Measurements from ENCODE around the gene ADAM12. TPM values are rescaled to one million over a fixed set of nuclear protein-coding genes. Genes with fewer than 3 reads are reported as not detected.

Gene ADAM12
- total and polyA plus RNA-seq, 10 of the 15 experiments (the other 5 are each of a cell fraction or from before 2014, with no cell fraction given) = under 0.01 to 0.62 (median 0.04) TPM; not detected in 5

GRCh38 chr10:125989791-125990190, 398.5 kb downstream of the ADAM12 start:
- BruUV-seq (replicated peaks) = no TSS peak
- in situ Hi-C loops (cut with MboI) = no loop called here
- CTCF ChIA-PET = no interaction called here
- Histone ChIP-seq H3K27ac (ENCODE audit: control insufficient read depth, insufficient read depth) (no peak overlapping the region), H3K4me1 (ENCODE audit: control insufficient read depth, insufficient read depth, low read length) (no peaks in the 10 kb centered on the region), H3K36me3 (ENCODE audit: control insufficient read depth in 2 of 2, insufficient read depth in 2 of 2, low read length in 1 of 2) (no peaks in the 10 kb centered on the region), H3K9ac (ENCODE audit: control insufficient read depth, insufficient read depth, low read length) (no peak overlapping the region), H4K20me1 (ENCODE audit: control insufficient read depth, insufficient read depth) (no peaks in the 10 kb centered on the region), H3K4me2 (ENCODE audit: control insufficient read depth, insufficient read depth) (no peak overlapping the region), H3K27me3 (replicated peaks in 1 of 2; ENCODE audit: control insufficient read depth in 2 of 2, insufficient read depth in 2 of 2, low read length in 1 of 2) (no peaks in the 10 kb centered on the region; a peak in 1 of 4 replicates), H3K9me3 (replicated peaks; ENCODE audit: control insufficient read depth, insufficient read depth, low read length) (no peaks in the 10 kb centered on the region; the same call in 2 of the 3 replicates), H2AFZ (ENCODE audit: control insufficient read depth, low read depth, low read length) (no peak overlapping the region), H3K79me2 (ENCODE audit: control insufficient read depth, insufficient read depth, low read length) (no peaks in the 10 kb centered on the region), H3K4me3 (no peak overlapping the region)
- no peak for FAIRE-seq
- RAD21 ChIA-PET (ENCODE audit: unreplicated experiment) = no interaction called here
- no peak for ATAC-seq
- 22% methylated on average over 5 of the region's 5 CpGs for WGBS (ENCODE audit: insufficient coverage, insufficient replicate concordance, low lambda C conversion rate, missing lambda C conversion rate)
- intact Hi-C loops (cut with micrococcal nuclease; ENCODE audit: unreplicated experiment) = no loop called here
- no peak for TF ChIP-seq TCF3 (IDR thresholded peaks at IDR 0.05; ENCODE audit: borderline replicate concordance, insufficient read depth, low read depth, low read length)
- no peak for TF ChIP-seq RCOR1 (conservative IDR thresholded peaks at IDR 0.05; ENCODE audit: low read depth, low read length)
- no peak for TF ChIP-seq CREB1 (IDR thresholded peaks at IDR 0.05; ENCODE audit: low read depth)
- TF ChIP-seq CHD2 (IDR thresholded peaks at IDR 0.05; ENCODE audit: borderline replicate concordance, low read depth, low read length) = no peak
- TF ChIP-seq CBFB (IDR thresholded peaks at IDR 0.05; ENCODE audit: low read depth) = no peak
- no peak for TF ChIP-seq DPF2 (IDR thresholded peaks at IDR 0.05)
- TF ChIP-seq EED (IDR thresholded peaks at IDR 0.05; ENCODE audit: low read depth) = no peak
- no peak for TF ChIP-seq MLLT1 (IDR thresholded peaks at IDR 0.05)
- TF ChIP-seq, protein P1, sequence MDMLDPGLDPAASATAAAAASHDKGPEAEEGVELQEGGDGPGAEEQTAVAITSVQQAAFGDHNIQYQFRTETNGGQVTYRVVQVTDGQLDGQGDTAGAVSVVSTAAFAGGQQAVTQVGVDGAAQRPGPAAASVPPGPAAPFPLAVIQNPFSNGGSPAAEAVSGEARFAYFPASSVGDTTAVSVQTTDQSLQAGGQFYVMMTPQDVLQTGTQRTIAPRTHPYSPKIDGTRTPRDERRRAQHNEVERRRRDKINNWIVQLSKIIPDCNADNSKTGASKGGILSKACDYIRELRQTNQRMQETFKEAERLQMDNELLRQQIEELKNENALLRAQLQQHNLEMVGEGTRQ (IDR thresholded peaks at IDR 0.05; ENCODE audit: borderline replicate concordance, low read depth, low read length) = no peak
- TF ChIP-seq, protein P2, sequence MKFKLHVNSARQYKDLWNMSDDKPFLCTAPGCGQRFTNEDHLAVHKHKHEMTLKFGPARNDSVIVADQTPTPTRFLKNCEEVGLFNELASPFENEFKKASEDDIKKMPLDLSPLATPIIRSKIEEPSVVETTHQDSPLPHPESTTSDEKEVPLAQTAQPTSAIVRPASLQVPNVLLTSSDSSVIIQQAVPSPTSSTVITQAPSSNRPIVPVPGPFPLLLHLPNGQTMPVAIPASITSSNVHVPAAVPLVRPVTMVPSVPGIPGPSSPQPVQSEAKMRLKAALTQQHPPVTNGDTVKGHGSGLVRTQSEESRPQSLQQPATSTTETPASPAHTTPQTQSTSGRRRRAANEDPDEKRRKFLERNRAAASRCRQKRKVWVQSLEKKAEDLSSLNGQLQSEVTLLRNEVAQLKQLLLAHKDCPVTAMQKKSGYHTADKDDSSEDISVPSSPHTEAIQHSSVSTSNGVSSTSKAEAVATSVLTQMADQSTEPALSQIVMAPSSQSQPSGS (IDR thresholded peaks at IDR 0.05; ENCODE audit: low read length) = no peak
- SMC1A ChIA-PET (ENCODE audit: uncharacterized antibody, unreplicated experiment) = no interaction called here
- POLR2A ChIA-PET = no interaction called here
- no peak for DNase-seq (ENCODE audit: low read depth, low spot score)

Data from GM12878 (cell line).